Kidney (tissue), 14 donors: ENCODE data around the gene RHOT2. TPM values are rescaled to one million over a fixed set of nuclear protein-coding genes. Genes with fewer than 3 reads are reported as not detected.

Experiments
- DNase-seq, 5 donors: peaks; one replicate each; pipeline ENCODE4 v3.0.0-alpha.2; 2013 to 2020
- FAIRE-seq: peaks from 2 replicates; lab custom pipeline; 2012; peaks lifted over from hg19 to GRCh38; lab: Jason Lieb, UNC
- H3K27ac ChIP-seq, 2 donors: one replicate each; pipeline ENCODE4 v1.7.0; 2013; ENCODE audit warnings: low read depth in 2 of 2, low read length in 2 of 2, inconsistent platforms in 1 of 2
- H3K27me3 ChIP-seq: one replicate; pipeline ENCODE4 v1.7.1; 2013; ENCODE audit warnings: low read length, inconsistent platforms; ENCODE audit not compliant: control insufficient read depth, insufficient read depth
- H3K36me3 ChIP-seq, 3 donors: one replicate each; pipeline versions ENCODE4 v1.7.0 to v1.7.1; 2013; ENCODE audit warnings: low read length in 3 of 3, control low read depth in 1 of 3, inconsistent platforms in 1 of 3; ENCODE audit not compliant: insufficient read depth in 3 of 3, control insufficient read depth in 2 of 3
- H3K4me1 ChIP-seq, 3 donors: one replicate each; pipeline versions ENCODE4 v1.7.0 to v1.7.1; 2013; ENCODE audit warnings: low read length in 3 of 3, inconsistent platforms in 1 of 3, low read depth in 1 of 3; ENCODE audit not compliant: control insufficient read depth in 2 of 3, insufficient read depth in 2 of 3
- H3K4me3 ChIP-seq, 3 donors: one replicate each; pipeline versions ENCODE4 v1.7.0 to v1.8.1; 2013; ENCODE audit warnings: low read length in 3 of 3, control low read depth in 1 of 3, inconsistent platforms in 1 of 3
- H3K9ac ChIP-seq, 3 donors: one replicate each; pipeline versions ENCODE4 v1.7.0 to v1.7.1; 2013; ENCODE audit warnings: low read length in 3 of 3, control low read depth in 1 of 3, inconsistent platforms in 1 of 3
- H3K9me3 ChIP-seq, 3 donors: one replicate each; pipeline versions ENCODE4 v1.7.0 to v1.7.1; 2013; ENCODE audit warnings: low read length in 3 of 3, control low read depth in 1 of 3, inconsistent platforms in 1 of 3; ENCODE audit not compliant: control insufficient read depth in 2 of 3, insufficient read depth in 1 of 3
- CTCF ChIP-seq: IDR thresholded peaks from 3 replicates; pipeline ENCODE4 v1.5.1; 2012; ENCODE audit warnings: mild to moderate bottlenecking, moderate library complexity, borderline replicate concordance; ENCODE audit not compliant: insufficient read depth; ENCODE audit errors: extremely low read depth
- intact Hi-C: fragments of 100-400 bp; cut with DNase I; formaldehyde crosslinking; loops from one replicate; pipeline ENCODE4 v1.11.1; 2022
- polyA plus RNA-seq: library from polyadenylated mRNA; stranded (reverse); fragments of 350-450 nt; fragmentation: Illumina TruSeq; extraction: RNeasy Lipid Tissue Mini Kit (QIAGEN cat#74804); gene quantifications from one replicate; pipeline ENCODE4 v1.2.3, GENCODE V29; 2014; ENCODE audit warnings: low read depth, low replicate concordance; ENCODE audit not compliant: insufficient read depth
- total RNA-seq: library from RNA; stranded (reverse); fragmentation: NEBNext Ultra II Directional; extraction: Animal tissue kit (Norgen Biotek cat#: 25700); gene quantifications from one replicate; pipeline ENCODE4 v1.2.1, GENCODE V29; 2021
- donor health status: control.
- donor health status: control.
- donor health status: control.
- donor health status: control.
- donor health status: control.
- donor health status: DM: yes; HTN: yes; CAD: no.
- donor health status: Normal renal cell carcinoma (clear cell type).

Gene RHOT2
- total and polyA plus RNA-seq, 2 donors from 2014 or later: 90.5 to 117 TPM

GRCh38 chr16:672371-672770 lies 4.4 kb downstream of the RHOT2 start:
- no peak overlapping the region for H3K4me3 ChIP-seq
- TF ChIP-seq CTCF: no peak
- FAIRE-seq: no peak
- DNase-seq: no peak
- H3K27me3 ChIP-seq: no peaks in the 10 kb centered on the region
- intact Hi-C loops: no loop called here
- H3K27ac ChIP-seq: no peak overlapping the region
- no peak overlapping the region for H3K9ac ChIP-seq
- H3K36me3 ChIP-seq: peaks cover 0 to 12% (median 10%) of the 10 kb centered on the region in 3 donors
- H3K9me3 ChIP-seq: no peaks in the 10 kb centered on the region
- H3K4me1 ChIP-seq: peaks cover 0 to 17% (median 4%) of the 10 kb centered on the region in 3 donors

GRCh38 chr16:672851-673250 lies 4.9 kb downstream of the RHOT2 start:
- no peak for TF ChIP-seq CTCF
- Histone ChIP-seq H3K9ac (no peak overlapping the region), H3K36me3 (peaks cover 0 to 12% (median 10%) of the 10 kb centered on the region in 3 donors), H3K27ac (no peak overlapping the region), H3K4me1 (peaks cover 0 to 15% (median 0%) of the 10 kb centered on the region in 3 donors), H3K9me3 (no peaks in the 10 kb centered on the region), H3K27me3 (no peaks in the 10 kb centered on the region), H3K4me3 (no peak overlapping the region)
- FAIRE-seq (no peak), DNase-seq (no peak)
- intact Hi-C loops: no loop called here

GRCh38 chr16:673399-673991 lies 5.6 kb downstream of the RHOT2 start:
- intact Hi-C loops: no loop called here
- H3K27ac ChIP-seq: no peak overlapping the region
- H3K36me3 ChIP-seq: peaks cover 0 to 12% (median 10%) of the 10 kb centered on the region in 3 donors
- no peak overlapping the region for H3K9ac ChIP-seq
- FAIRE-seq: no peak
- TF ChIP-seq CTCF: no peak
- H3K27me3 ChIP-seq: no peaks in the 10 kb centered on the region
- H3K4me1 ChIP-seq: peaks cover 0 to 15% (median 0%) of the 10 kb centered on the region in 3 donors
- no peaks in the 10 kb centered on the region for H3K9me3 ChIP-seq
- DNase-seq: no peak
- no peak overlapping the region for H3K4me3 ChIP-seq
